Fibroblast of the conjunctiva (primary cell): Measurements from ENCODE around the gene ZNF74.
A peak's percentile ranks its signal among the peaks of the same experiment; 100 is the strongest.
"Not testable (repeated sequence)": the region's sequence is repeated elsewhere in the genome, so short reads cannot be mapped to it uniquely, and the experiment has no call there.

ENCODE experiments used
- DNase-seq: peaks from one replicate; pipeline ENCODE4 v3.0.0-alpha.2; 2010; ENCODE audit warnings: low read depth

Gene ZNF74

GRCh38 chr22:20393705-20394476 is at the start of gene ZNF74:
ZNF74 (plus strand) TSS chr22:20394151; CDS start chr22:20394629, 478 bp downstream.
- DNase-seq: peak; percentile 75

- not testable (repeated sequence) for DNase-seq
Measured at GRCh38 chr22:20346553-20346952, 47.4 kb upstream of the ZNF74 start.

GRCh38 chr22:20352536-20352935 is 41.4 kb upstream of the ZNF74 start:
- not testable (repeated sequence) for DNase-seq

GRCh38 chr22:20354238-20354975 is 39.5 kb upstream of the ZNF74 start:
- DNase-seq: no peak

- DNase-seq: not testable (repeated sequence)
Measured at GRCh38 chr22:20355939-20356636, 37.9 kb upstream of the ZNF74 start.

GRCh38 chr22:20356906-20357305 is 37.0 kb upstream of the ZNF74 start:
- not testable (repeated sequence) for DNase-seq

GRCh38 chr22:20357967-20358366 is 36.0 kb upstream of the ZNF74 start:
- not testable (repeated sequence) for DNase-seq

- DNase-seq: not testable (repeated sequence)
Measured at GRCh38 chr22:20358503-20359239, 35.3 kb upstream of the ZNF74 start.

GRCh38 chr22:20360261-20360660 is 33.7 kb upstream of the ZNF74 start:
- not testable (repeated sequence) for DNase-seq

- DNase-seq: not testable (repeated sequence)
Measured at GRCh38 chr22:20360866-20361751, 32.8 kb upstream of the ZNF74 start.

GRCh38 chr22:20361752-20362229 is 32.2 kb upstream of the ZNF74 start:
- not testable (repeated sequence) for DNase-seq

- DNase-seq: not testable (repeated sequence)
Measured at GRCh38 chr22:20362403-20362802, 31.5 kb upstream of the ZNF74 start.

- DNase-seq: not testable (repeated sequence)
Measured at GRCh38 chr22:20364335-20365260, 29.4 kb upstream of the ZNF74 start.

GRCh38 chr22:20366841-20367240 is 27.1 kb upstream of the ZNF74 start:
- not testable (repeated sequence) for DNase-seq

GRCh38 chr22:20368875-20369274 is 25.1 kb upstream of the ZNF74 start:
- not testable (repeated sequence) for DNase-seq

GRCh38 chr22:20371687-20372086 is 22.3 kb upstream of the ZNF74 start:
- DNase-seq: not testable (repeated sequence)

- DNase-seq: not testable (repeated sequence)
Measured at GRCh38 chr22:20372406-20372854, 21.5 kb upstream of the ZNF74 start.

GRCh38 chr22:20373195-20373706 is 20.7 kb upstream of the ZNF74 start:
- DNase-seq: not testable (repeated sequence)

GRCh38 chr22:20374130-20374529 is 19.8 kb upstream of the ZNF74 start:
- not testable (repeated sequence) for DNase-seq
